ENCODE data around the gene ZNF691. TPM values are rescaled to one million over a fixed set of nuclear protein-coding genes. Genes with fewer than 3 reads are reported as not detected.
A peak's percentile ranks its signal among the peaks of the same experiment; 100 is the strongest.

Gene ZNF691
- total RNA-seq, 4 donors from 2014 or later, result 10.0 to 14.2 (median 12.7) TPM

DNA sequence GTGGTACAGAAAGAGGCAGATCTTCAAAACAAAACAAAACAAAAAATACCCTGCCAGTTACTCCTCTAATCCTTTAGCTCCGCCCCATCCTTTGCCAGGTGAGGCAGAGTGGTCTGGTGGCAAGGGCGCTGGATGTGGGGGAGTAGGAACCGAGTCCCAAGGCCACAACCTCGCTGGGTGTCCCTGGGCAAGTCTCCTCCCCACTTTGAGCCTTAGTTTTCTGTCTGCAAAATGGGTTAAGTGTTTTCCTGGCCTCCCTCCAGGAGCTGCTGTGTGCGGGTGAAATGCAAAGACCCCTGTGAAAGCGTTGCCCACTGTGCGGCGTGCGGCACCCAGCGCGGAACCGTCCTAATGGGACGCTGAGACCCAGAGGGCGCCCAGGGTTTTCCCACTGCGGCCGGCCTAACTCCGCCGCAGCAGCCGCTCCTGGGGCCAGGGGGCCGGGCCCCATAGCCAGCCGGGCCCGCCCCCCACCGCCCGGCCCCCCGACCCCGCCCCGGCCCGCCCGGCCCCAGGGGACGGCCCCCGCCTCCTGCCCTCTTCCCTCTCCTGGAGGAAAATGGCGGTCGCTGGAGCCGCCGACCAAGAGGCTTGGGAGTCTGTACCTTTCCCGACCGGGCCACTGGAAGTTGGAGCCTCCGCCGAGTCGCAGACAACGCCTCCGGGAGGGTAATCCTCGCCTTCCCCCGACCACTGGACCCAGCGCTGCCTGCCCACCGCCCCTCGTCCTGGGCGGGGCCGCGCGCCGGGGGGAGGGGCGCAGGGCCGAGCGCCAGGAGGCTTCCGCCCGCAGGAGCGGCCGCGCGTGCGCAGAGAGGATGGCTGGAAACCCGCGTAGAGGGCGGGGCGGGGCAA lies 29.6 kb upstream of the ZNF691 start, which contains the start of the genes ERMAP and SVBP:
Gene ERMAP, plus strand, starts transcription at position 538 of the 855 bp plus-strand sequence. CDS start 13,327 bp downstream, outside the sequence.
Gene SVBP, minus strand, starts transcription at position 813 of the 855 bp plus-strand sequence. CDS start 853 bp downstream, outside the sequence.
- peaks cover 14 to 32% (median 28%) of the 10 kb centered on the region in 4 donors for H3K4me1 ChIP-seq
- H3K27me3 ChIP-seq, result no peaks in the 10 kb centered on the region
- 3% methylated on average over 18 of the region's 66 CpGs for WGBS
- peak within 1 kb of the TSS; percentile 69 to 88 (median 77) for H3K4me3 ChIP-seq
- TF ChIP-seq POLR2AphosphoS5 (IDR thresholded peaks at IDR 0.05) (peak; percentile 52 to 78), EP300 (IDR thresholded peaks at IDR 0.05) (no peak)
- no peaks in the 10 kb centered on the region for H3K9me3 ChIP-seq
- intact Hi-C loops (cut with DNase I), result loop anchor here (2.0 to 5.0 kb wide), 2 partner anchors 30 to 50 kb away; partner anchors contain the start of genes C1orf50, P3H1 and ZNF691
- peak; percentile 97 for DNase-seq (ENCODE audit: extremely low spot score)
- peak within 1 kb of the TSS; percentile 95 to 98 (median 97) for H3K27ac ChIP-seq (replicated peaks in 1 of 4)
- peaks cover 0 to 8% (median 3%) of the 10 kb centered on the region in 4 donors for H3K36me3 ChIP-seq

DNA sequence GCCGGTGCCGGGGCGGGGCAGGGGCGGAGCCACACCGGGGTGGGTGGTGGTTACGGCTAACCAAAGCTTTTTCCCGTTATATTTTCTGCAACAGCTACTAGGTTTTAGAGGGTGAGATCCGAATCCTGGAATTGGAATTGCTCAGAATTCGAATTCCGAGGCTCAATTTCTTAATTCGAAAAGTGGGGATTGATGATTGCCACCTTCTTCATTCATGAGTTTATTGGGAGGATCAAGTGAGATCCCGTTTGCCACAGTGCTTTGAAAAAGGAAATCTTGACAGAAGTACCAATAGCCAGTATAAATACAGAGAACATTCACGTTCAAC lies 29.0 kb upstream of the ZNF691 start:
- H3K36me3 ChIP-seq, result peaks cover 0 to 8% (median 3%) of the 10 kb centered on the region in 4 donors
- intact Hi-C loops (cut with DNase I), result loop anchor here (2.0 to 5.0 kb wide), 2 partner anchors 29 to 50 kb away; partner anchors contain the start of genes C1orf50, P3H1 and ZNF691
- peak overlapping the region; percentile 69 to 88 (median 77) for H3K4me3 ChIP-seq
- peaks cover 14 to 38% (median 33%) of the 10 kb centered on the region in 4 donors for H3K4me1 ChIP-seq
- TF ChIP-seq POLR2AphosphoS5 (IDR thresholded peaks at IDR 0.05) (no peak), EP300 (IDR thresholded peaks at IDR 0.05) (no peak), POLR2A (IDR thresholded peaks at IDR 0.05; ENCODE audit: low read depth) (no peak)
- TF ChIP-seq, protein P1, sequence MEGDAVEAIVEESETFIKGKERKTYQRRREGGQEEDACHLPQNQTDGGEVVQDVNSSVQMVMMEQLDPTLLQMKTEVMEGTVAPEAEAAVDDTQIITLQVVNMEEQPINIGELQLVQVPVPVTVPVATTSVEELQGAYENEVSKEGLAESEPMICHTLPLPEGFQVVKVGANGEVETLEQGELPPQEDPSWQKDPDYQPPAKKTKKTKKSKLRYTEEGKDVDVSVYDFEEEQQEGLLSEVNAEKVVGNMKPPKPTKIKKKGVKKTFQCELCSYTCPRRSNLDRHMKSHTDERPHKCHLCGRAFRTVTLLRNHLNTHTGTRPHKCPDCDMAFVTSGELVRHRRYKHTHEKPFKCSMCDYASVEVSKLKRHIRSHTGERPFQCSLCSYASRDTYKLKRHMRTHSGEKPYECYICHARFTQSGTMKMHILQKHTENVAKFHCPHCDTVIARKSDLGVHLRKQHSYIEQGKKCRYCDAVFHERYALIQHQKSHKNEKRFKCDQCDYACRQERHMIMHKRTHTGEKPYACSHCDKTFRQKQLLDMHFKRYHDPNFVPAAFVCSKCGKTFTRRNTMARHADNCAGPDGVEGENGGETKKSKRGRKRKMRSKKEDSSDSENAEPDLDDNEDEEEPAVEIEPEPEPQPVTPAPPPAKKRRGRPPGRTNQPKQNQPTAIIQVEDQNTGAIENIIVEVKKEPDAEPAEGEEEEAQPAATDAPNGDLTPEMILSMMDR (IDR thresholded peaks at IDR 0.05), result no peak
- H3K9me3 ChIP-seq, result no peaks in the 10 kb centered on the region
- no peaks in the 10 kb centered on the region for H3K27me3 ChIP-seq
- peak overlapping the region; percentile 95 to 98 (median 97) for H3K27ac ChIP-seq (replicated peaks in 1 of 4)
- 0% methylated on average over 8 of the region's 13 CpGs for WGBS
- DNase-seq (ENCODE audit: extremely low spot score), result no peak

DNA sequence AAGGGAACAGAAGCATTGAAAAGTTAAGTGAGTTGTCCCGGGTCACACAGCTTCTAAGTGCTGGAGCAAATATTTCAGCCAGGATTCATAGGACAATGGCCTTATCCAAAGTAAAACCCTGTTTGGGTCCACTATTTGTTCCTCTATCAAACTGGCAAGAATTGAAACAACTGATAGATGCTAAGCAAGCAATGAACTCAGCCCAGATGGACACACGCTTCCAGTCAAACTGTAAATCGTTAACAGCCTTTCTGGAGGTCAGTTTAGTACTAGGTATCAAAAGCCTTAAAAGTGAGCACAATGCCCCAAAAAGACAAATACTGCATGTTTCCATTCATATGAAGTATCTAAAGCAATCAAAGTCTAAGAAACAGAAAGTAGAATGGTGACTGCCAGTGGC lies 28.4 kb upstream of the ZNF691 start:
- Histone ChIP-seq H3K27ac (replicated peaks in 1 of 4) (peak overlapping the region in 2 of 4 donors; percentile 97 to 98), H3K4me1 (peaks cover 14 to 44% (median 38%) of the 10 kb centered on the region in 4 donors), H3K4me3 (peak overlapping the region; percentile 69 to 88 (median 77)), H3K27me3 (no peaks in the 10 kb centered on the region), H3K36me3 (peaks cover 0 to 8% (median 3%) of the 10 kb centered on the region in 4 donors), H3K9me3 (no peaks in the 10 kb centered on the region)
- TF ChIP-seq, protein P1 (IDR thresholded peaks at IDR 0.05), result no peak
- no peak for TF ChIP-seq POLR2AphosphoS5 (IDR thresholded peaks at IDR 0.05)
- TF ChIP-seq EP300 (IDR thresholded peaks at IDR 0.05), result no peak
- TF ChIP-seq POLR2A (IDR thresholded peaks at IDR 0.05; ENCODE audit: low read depth), result no peak
- DNase-seq (ENCODE audit: extremely low spot score), result no peak
- 90% methylated on average over 3 of the region's 3 CpGs for WGBS
- intact Hi-C loops (cut with DNase I), result loop anchor here (2.0 to 5.0 kb wide), 2 partner anchors 29 to 51 kb away; partner anchors contain the start of genes C1orf50, P3H1 and ZNF691

DNA sequence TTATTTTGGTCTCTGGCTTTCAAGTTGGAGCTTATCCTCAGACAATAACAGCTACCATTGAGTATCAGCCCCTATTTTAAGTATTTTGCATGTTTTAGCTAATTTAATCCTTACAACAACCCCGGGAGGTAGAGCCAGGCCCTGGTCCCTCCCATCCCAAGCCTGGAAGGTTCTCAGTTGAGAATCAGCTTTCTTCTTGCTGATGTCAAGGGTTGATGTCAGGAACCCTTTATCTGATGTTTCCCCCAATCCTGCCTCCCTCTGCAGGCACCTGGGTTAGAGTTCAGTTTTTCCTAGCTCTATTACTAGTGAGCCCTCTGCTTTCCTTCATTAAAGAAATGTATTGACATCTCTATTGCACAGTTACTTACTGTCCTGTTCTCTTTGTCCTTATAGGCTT lies 25.6 kb upstream of the ZNF691 start:
- no peak for DNase-seq (ENCODE audit: extremely low spot score)
- H3K9me3 ChIP-seq, result no peaks in the 10 kb centered on the region
- TF ChIP-seq, protein P1 (IDR thresholded peaks at IDR 0.05), result no peak
- no peak for TF ChIP-seq EP300 (IDR thresholded peaks at IDR 0.05)
- TF ChIP-seq POLR2A (IDR thresholded peaks at IDR 0.05; ENCODE audit: low read depth), result no peak
- no peak for TF ChIP-seq POLR2AphosphoS5 (IDR thresholded peaks at IDR 0.05)
- peaks cover 10 to 44% (median 37%) of the 10 kb centered on the region in 4 donors for H3K4me1 ChIP-seq
- 70% methylated on average over 1 of the region's 1 CpG for WGBS
- no peak overlapping the region for H3K27ac ChIP-seq (replicated peaks in 1 of 4)
- no peaks in the 10 kb centered on the region for H3K36me3 ChIP-seq
- no peak overlapping the region for H3K4me3 ChIP-seq
- no peaks in the 10 kb centered on the region for H3K27me3 ChIP-seq
- intact Hi-C loops (cut with DNase I), result no loop called here

DNA sequence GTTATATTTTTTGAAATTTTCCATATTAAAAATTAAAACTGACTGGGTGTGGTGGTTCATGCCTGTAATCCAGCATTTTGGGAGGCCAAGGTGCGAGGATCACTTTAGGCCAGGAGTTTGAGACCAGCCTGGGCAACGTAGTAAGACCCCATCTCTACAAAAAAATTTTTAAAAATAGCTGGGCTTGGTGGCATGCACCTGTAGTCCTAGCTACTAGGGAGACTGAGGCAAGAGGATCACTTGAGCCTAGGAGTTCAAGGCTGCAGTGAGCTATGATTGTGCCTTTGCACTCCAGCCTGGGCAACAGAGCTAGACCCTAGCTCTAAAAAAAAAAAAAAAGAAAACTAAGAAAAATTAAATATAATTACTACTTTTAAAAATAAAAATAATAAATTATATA lies 24.7 kb upstream of the ZNF691 start:
- Histone ChIP-seq H3K27me3 (no peaks in the 10 kb centered on the region), H3K4me1 (peaks cover 3 to 36% (median 29%) of the 10 kb centered on the region in 4 donors), H3K9me3 (no peaks in the 10 kb centered on the region), H3K36me3 (no peaks in the 10 kb centered on the region), H3K27ac (replicated peaks in 1 of 4) (no peak overlapping the region), H3K4me3 (no peak overlapping the region)
- WGBS, result 97% methylated on average over 2 of the region's 2 CpGs
- intact Hi-C loops (cut with DNase I), result no loop called here
- no peak for DNase-seq (ENCODE audit: extremely low spot score)
- TF ChIP-seq POLR2A (IDR thresholded peaks at IDR 0.05; ENCODE audit: low read depth) (no peak), POLR2AphosphoS5 (IDR thresholded peaks at IDR 0.05) (no peak), EP300 (IDR thresholded peaks at IDR 0.05) (no peak)
- TF ChIP-seq, protein P1 (IDR thresholded peaks at IDR 0.05), result no peak

Measured in esophagus muscularis mucosa (tissue), 4 donors.